Endothelial cell (in vitro differentiated cells): ENCODE measurements around the gene DCDC2B. TPM values are rescaled to one million over a fixed set of nuclear protein-coding genes. Genes with fewer than 3 reads are reported as not detected.

Source experiments
- DNase-seq: peaks from one replicate; pipeline ENCODE4 v3.0.0; 2021; ENCODE audit warnings: low spot score
- H3K27ac Mint-ChIP-seq: one replicate; pipeline ENCODE4 v1.8.0; 2021; ENCODE audit warnings: mixed read lengths, inconsistent platforms; ENCODE audit not compliant: unreplicated experiment
- H3K27me3 Mint-ChIP-seq: one replicate; pipeline ENCODE4 v1.8.0; 2021; ENCODE audit warnings: mild to moderate bottlenecking, moderate library complexity, mixed read lengths, inconsistent platforms; ENCODE audit not compliant: unreplicated experiment
- H3K36me3 Mint-ChIP-seq: one replicate; pipeline ENCODE4 v1.8.0; 2021; ENCODE audit warnings: mild to moderate bottlenecking, low read depth, mixed read lengths, inconsistent platforms; ENCODE audit not compliant: unreplicated experiment
- H3K4me1 Mint-ChIP-seq: one replicate; pipeline ENCODE4 v1.8.0; 2021; ENCODE audit warnings: mild to moderate bottlenecking, mixed read lengths, inconsistent platforms; ENCODE audit not compliant: unreplicated experiment
- H3K4me3 Mint-ChIP-seq: one replicate; pipeline ENCODE4 v1.8.0; 2021; ENCODE audit warnings: mild to moderate bottlenecking, mixed read lengths, inconsistent platforms; ENCODE audit not compliant: unreplicated experiment
- H3K9me3 Mint-ChIP-seq: one replicate; pipeline ENCODE4 v1.8.0; 2021; ENCODE audit warnings: mixed read lengths, inconsistent platforms; ENCODE audit not compliant: unreplicated experiment
- total RNA-seq: library from RNA; stranded (reverse); fragmentation: NEBNext Ultra II Directional; extraction: Animal tissue kit (Norgen Biotek cat#: 25700); gene quantifications from one replicate; pipeline ENCODE4 v1.2.1, GENCODE V29; 2021; ENCODE audit not compliant: unreplicated experiment
- TF ChIP-seq, protein P1 (sequence below): fragments of 200-600 bp; sonication (generic); IDR thresholded peaks from one replicate; pipeline ENCODE4 v1.5.0; 2021; ENCODE audit warnings: antibody characterized with exemption; ENCODE audit not compliant: unreplicated experiment

Gene DCDC2B
- total RNA-seq, 1 donor from 2014 or later, result not detected

DNA sequence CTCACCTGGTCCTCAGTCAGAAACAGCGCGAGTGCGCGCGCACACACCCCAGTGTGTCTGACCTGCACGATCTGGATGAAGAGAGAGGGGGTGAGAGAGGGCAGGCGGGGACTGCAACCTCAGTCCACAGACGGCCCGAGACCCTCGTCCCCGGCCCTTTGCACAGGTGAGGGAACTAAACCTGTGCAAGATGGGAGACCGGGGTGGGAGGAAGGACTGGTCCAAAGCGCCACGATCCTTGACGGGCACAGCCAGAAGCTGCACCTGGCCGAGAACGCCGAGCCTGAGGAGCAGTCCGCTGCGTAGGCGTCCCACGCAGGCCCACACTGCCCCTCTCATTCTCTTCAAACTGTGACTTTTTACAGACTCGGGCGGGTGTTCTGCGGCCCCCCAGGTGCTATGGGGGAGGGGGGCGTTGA lies 3.9 kb upstream of the DCDC2B start:
- H3K4me1 Mint-ChIP-seq, result peaks cover 25% of the 10 kb centered on the region
- H3K9me3 Mint-ChIP-seq, result no peaks in the 10 kb centered on the region
- no peak for DNase-seq
- H3K36me3 Mint-ChIP-seq, result no peaks in the 10 kb centered on the region
- TF ChIP-seq, protein P1, sequence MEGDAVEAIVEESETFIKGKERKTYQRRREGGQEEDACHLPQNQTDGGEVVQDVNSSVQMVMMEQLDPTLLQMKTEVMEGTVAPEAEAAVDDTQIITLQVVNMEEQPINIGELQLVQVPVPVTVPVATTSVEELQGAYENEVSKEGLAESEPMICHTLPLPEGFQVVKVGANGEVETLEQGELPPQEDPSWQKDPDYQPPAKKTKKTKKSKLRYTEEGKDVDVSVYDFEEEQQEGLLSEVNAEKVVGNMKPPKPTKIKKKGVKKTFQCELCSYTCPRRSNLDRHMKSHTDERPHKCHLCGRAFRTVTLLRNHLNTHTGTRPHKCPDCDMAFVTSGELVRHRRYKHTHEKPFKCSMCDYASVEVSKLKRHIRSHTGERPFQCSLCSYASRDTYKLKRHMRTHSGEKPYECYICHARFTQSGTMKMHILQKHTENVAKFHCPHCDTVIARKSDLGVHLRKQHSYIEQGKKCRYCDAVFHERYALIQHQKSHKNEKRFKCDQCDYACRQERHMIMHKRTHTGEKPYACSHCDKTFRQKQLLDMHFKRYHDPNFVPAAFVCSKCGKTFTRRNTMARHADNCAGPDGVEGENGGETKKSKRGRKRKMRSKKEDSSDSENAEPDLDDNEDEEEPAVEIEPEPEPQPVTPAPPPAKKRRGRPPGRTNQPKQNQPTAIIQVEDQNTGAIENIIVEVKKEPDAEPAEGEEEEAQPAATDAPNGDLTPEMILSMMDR, result no peak
- H3K4me3 Mint-ChIP-seq, result peak overlapping the region; percentile 91
- no peak overlapping the region for H3K27ac Mint-ChIP-seq
- peaks cover 14% of the 10 kb centered on the region for H3K27me3 Mint-ChIP-seq

DNA sequence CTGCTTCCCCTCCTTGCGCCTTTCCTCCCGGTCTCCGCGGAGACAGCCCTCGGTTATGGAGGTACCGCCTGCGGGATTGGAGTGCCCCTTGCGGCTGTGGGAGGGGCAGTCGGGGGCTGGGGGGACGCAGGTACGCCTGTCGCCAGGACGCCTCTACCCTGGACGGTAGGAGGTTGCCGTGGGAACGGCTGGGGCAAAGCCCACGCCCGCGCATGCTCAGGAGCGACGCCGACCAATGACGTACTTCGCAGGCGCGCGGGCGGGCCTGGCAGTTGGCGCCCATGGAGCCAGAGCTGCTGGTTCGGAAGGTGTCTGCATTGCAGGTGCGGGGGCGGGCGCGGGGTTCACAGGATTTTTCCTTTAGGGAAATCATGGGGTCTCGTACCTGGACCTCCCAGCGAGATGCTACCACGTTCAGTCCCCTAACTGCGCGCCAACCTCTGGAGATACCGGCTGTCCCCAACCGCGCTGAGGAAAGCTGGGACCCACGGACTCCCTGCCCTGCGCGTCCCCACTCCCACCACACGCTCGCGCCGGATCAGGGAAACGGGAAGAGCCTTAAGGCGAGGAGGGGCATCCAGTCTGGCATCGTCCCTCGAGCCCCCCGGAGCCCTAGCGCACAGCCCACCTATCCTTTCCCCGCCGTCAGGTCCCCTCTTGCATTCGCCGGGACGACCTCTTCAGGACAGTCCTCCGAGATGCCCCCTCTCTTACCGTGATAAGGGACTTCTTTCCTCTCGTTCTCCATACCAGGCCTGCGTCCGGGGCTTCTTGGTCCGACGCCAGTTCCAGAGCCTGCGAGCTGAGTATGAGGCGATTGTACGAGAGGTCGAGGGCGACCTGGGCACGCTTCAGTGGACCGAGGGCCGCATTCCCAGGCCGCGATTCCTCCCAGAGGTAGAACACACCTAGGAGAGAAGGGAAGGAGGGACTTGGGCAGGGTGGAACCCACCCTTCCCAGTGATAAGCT lies 3.2 kb upstream of the DCDC2B start, which contains the start of gene IQCC:
Gene IQCC (plus strand): TSS at position 271 of the 970 bp plus-strand sequence. CDS start 11 bp downstream, at position 282.
- Mint-ChIP-seq H3K36me3 (no peaks in the 10 kb centered on the region), H3K9me3 (no peaks in the 10 kb centered on the region), H3K27ac (peak within 1 kb of the TSS; percentile 75), H3K4me1 (peaks cover 21% of the 10 kb centered on the region), H3K4me3 (peak within 1 kb of the TSS; percentile 91), H3K27me3 (peaks cover 14% of the 10 kb centered on the region)
- TF ChIP-seq, protein P1, result peak; percentile 13
- DNase-seq, result peak; percentile 83

DNA sequence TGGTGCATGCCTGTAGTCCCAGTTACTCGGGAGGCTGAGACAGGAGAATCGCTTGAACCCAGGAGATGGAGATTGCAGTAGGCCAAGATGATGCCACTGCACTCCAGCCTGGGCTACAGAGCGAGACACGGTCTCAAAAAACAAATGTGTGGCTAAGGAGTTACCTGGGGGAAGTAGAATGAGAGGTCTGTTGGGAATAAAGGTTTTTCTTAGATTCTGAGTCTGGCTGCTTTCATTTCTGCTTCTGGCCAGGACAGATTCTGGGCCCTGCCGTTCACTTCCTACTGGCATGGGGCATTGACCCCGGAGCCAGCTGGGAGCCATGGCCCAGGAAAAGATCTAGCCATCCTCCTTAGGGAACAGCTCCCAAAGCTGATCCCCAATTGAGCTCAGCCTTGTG lies 420 bp upstream of the DCDC2B start:
- Mint-ChIP-seq H3K36me3 (no peaks in the 10 kb centered on the region), H3K9me3 (no peaks in the 10 kb centered on the region), H3K27me3 (peaks cover 10% of the 10 kb centered on the region), H3K4me1 (peaks cover 7% of the 10 kb centered on the region), H3K27ac (no peak overlapping the region), H3K4me3 (no peak overlapping the region)
- no peak for DNase-seq
- TF ChIP-seq, protein P1, result no peak

DNA sequence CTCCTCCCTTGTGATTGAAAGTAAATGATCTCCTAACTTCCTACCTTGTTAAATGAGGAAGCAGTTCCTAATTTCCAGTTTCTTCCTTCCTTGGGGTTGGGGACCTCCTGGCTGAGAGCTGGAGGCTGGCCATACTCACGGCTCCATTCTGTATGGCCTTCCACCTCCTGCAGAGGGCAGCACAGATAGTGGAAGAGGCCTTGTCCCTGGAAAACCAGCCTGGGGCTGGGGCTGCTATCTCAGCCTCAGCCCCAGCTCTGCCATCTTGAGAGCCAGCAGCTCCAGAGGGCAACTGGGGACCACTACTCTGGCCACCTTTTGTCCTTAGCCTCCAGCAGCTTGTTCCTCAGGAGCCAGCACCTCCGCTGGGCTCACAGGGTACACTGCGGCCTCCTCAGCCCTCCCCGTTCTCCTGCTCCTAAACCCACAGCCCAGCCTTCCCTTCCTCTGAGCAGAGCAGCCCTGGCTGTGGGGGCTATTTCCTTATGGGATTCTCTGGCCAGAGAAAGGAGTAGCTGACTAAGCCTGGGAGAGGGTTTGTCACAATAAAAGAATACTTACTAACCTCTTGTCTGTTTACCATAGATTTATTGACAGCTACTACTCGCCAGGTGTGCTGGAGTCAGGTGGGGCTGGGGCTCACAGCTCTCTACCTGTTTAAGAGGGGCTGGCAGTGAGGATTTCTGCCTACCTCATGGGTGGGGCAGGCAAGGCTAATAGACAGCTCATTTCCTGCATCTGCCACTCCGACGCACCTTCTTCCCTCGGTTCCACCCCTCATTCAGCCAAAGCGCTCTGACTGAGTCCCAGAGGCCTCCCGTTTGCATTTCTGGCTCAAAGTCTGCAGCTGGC lies 7.0 kb downstream of the DCDC2B start:
- TF ChIP-seq, protein P1, result peak; percentile 44
- Mint-ChIP-seq H3K27ac (peak overlapping the region; percentile 67), H3K27me3 (peaks cover 6% of the 10 kb centered on the region), H3K9me3 (no peaks in the 10 kb centered on the region), H3K36me3 (peaks cover 8% of the 10 kb centered on the region), H3K4me1 (peaks cover 11% of the 10 kb centered on the region), H3K4me3 (no peak overlapping the region)
- DNase-seq, result peak; percentile 84
